Measurements from ENCODE around the gene ALX3. TPM values are rescaled to one million over a fixed set of nuclear protein-coding genes. Genes with fewer than 3 reads are reported as not detected.

Gene ALX3
- total RNA-seq, 4 donors from 2014 or later: not detected

DNA sequence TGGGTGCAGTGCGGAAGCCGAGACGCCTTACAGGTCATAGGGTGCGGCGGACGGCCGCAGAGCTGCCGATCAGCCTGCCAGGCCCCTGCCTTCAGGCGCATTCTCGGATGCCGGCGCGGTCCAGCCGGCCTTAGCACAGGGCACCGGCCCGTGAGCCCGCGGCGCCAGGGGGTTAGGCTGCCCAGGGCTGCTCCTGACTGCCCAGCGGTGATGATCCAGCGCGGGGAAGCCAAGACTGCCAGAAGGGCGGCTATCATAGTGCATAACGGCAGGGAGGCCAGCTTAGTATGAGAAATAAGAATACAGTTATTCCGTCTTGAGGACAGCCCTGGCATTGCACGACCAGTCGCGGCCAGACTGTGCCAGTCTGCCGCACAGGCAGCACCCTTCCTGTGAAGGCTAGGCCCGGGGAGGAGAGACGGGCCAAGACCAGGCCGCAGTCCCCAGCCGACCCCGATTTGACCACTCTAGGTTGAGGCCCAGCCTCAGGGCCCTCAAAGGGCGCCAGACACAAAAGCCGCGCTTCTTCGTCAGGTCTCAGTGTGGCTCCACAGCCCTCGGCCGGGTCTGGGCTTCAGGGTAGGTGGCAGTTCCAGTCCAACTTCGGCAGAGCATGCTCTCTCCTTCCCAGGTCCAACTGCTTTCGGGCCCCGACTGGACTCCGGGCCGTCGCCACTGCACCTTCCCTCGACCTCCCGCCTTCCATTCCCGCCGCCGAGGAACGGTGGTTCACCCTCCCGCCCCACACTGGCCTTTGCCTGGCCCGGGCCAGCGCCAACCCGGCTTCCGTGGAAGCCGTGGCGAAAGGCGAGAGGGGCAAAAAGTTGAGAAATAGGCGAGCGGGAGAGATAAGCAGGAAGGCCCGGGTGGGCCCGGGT lies 829 bp downstream of the ALX3 start:
- no peak for TF ChIP-seq CTCF (IDR thresholded peaks at IDR 0.05; ENCODE audit: low read depth)

DNA sequence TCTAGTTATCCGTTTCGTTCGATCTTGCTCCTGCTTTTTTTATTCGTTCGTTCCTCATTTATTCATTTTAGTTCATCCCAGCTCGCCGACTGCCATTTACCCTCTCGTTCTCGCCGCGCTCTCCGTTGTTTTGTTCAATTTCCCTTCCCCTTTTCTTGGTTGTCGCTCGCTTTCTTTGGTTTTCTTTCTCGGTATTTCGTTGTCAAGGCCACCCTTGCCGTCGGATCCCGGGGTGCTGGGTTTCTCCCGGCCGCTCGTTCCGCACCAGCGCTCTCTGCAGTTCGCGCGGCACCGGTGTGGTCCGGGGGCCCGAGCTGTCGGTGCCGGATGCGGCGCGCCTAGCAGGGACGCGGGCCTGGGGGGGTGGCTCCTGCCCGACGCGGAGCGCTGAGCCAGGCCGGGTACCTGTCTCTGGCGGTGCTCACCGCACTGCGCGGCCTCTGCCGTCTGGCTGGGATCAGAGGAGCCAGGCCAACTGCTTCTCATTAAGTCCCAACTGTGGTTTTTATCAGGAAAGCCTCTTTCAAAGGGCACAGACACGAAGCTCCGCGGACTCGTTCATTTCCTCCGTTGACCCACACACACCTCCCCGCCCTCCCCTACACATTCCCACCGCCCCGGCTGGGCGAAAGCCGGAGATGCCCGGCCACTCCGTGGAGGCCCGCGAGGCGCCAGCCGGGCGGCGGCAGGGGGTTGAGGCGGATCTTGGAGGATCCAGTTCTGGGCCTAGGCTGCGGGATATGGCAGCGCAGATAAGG lies 1.6 kb downstream of the ALX3 start:
- no peak for TF ChIP-seq CTCF (IDR thresholded peaks at IDR 0.05; ENCODE audit: low read depth)

DNA sequence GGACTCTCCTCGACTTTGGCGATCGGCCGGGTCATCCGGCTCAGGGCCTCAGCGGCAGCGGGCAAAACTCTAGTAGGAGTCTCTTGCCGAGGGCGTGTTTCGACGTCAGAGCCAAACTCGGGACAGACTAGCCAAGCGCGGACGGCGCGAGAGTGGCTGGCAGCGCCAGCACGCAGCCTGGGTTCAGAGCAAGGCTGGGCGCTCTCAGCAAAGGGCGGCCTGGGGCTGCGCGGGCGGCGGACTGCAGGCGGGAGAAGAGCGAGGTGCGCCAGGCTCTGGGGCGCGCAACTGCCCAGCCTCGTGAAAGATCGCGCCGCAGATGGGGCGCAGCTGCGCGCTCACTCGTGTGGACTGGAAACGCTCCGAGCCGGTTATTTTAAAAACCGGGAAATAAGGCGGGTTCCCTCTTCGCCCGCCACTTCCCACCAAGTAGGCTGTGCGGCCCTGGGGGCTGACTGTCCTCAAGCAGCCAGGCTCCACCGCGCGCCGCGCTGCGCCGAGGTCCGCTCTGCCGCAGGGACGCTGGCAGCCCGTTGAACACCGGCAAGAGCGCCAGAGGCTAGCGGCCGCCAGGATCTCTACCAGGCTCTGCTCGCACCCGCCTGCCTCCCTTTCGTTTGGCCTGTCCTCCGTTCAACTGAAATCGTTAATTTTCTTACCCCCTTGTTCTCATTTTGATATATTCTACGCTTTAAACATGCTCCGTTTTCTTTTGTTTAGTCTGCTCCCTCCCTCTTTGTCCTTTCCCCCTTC lies 2.4 kb downstream of the ALX3 start:
- TF ChIP-seq CTCF (IDR thresholded peaks at IDR 0.05; ENCODE audit: low read depth): no peak

- TF ChIP-seq CTCF (IDR thresholded peaks at IDR 0.05; ENCODE audit: low read depth): no peak
Measured at GRCh38 chr1:110067479-110067892, 3.0 kb downstream of the ALX3 start.

- no peak for TF ChIP-seq CTCF (IDR thresholded peaks at IDR 0.05; ENCODE audit: low read depth)
Measured at GRCh38 chr1:110065841-110066240, 4.6 kb downstream of the ALX3 start.

GRCh38 chr1:110064576-110065337 lies 5.7 kb downstream of the ALX3 start:
- TF ChIP-seq CTCF (IDR thresholded peaks at IDR 0.05; ENCODE audit: low read depth): no peak

All from subcutaneous adipose tissue (tissue), 4 donors.